BJ (cell line): ENCODE data around the gene HNMT. TPM values are rescaled to one million over a fixed set of nuclear protein-coding genes. Genes with fewer than 3 reads are reported as not detected.
A peak's percentile ranks its signal among the peaks of the same experiment; 100 is the strongest.

Experiments used
- CTCF ChIA-PET: fragments of 350-600 bp; formaldehyde crosslinking; extraction: SDS; loops from one replicate; lab custom pipeline; 2021; ENCODE audit warnings: antibody characterized with exemption, inconsistent platforms; lab: Yijun Ruan, JAX
- POLR2A ChIA-PET: fragments of 300-600 bp; sonication (Branson Sonifier 250); formaldehyde crosslinking; extraction: SDS; loops from one replicate; lab custom pipeline; 2021; ENCODE audit warnings: antibody characterized with exemption; lab: Charles Lee
- DNase-seq: peaks from one replicate; pipeline ENCODE4 v3.0.0-alpha.2; 2011; ENCODE audit warnings: low read depth
- H3K27me3 ChIP-seq: 2 replicates; pipeline ENCODE4 v1.6.0; 2011; ENCODE audit warnings: low read length; ENCODE audit not compliant: control insufficient read depth, insufficient read depth
- H3K36me3 ChIP-seq: 2 replicates; pipeline ENCODE4 v1.5.1; 2011; ENCODE audit warnings: low read length; ENCODE audit not compliant: control insufficient read depth, insufficient read depth
- H3K4me3 ChIP-seq: 2 replicates; pipeline ENCODE4 v1.5.1; 2011; ENCODE audit warnings: low read depth, mild to moderate bottlenecking, control low read depth, low read length
- polyA plus RNA-seq: library from polyadenylated mRNA; depleted of rRNA; stranded (reverse); fragments of >200 nt; gene quantifications from 2 replicates; pipeline ENCODE4 v1.2.3, GENCODE V29; 2011
- TF ChIP-seq, protein P1 (sequence below): IDR thresholded peaks from 2 replicates; pipeline ENCODE4 v1.5.1; 2011; ENCODE audit warnings: low read depth, mild to moderate bottlenecking, control low read depth, inconsistent platforms, low read length, moderate library complexity; ENCODE audit not compliant: insufficient read depth

HNMT gene
- polyA plus RNA-seq, 1 experiment, result 7.7 TPM

DNA sequence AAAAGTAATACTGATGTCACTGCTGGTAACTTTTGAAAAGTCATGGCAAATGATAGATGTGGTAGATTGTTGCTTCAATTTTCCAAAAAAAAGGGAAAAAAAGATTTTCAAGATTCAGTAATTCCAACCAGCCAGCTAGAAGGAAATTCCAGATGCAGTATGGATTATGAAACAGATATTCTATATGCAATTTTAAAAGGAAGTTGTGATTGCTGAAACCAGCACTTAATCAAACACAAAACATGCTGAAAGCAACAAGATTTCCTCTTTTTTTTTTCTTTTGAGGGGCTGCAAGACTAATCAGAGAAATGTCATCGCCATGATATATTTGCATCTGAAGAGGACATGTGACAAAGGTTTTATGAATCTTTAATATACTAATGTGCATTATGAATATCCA, 5.1 kb upstream of the HNMT start:
- TF ChIP-seq, protein P1, sequence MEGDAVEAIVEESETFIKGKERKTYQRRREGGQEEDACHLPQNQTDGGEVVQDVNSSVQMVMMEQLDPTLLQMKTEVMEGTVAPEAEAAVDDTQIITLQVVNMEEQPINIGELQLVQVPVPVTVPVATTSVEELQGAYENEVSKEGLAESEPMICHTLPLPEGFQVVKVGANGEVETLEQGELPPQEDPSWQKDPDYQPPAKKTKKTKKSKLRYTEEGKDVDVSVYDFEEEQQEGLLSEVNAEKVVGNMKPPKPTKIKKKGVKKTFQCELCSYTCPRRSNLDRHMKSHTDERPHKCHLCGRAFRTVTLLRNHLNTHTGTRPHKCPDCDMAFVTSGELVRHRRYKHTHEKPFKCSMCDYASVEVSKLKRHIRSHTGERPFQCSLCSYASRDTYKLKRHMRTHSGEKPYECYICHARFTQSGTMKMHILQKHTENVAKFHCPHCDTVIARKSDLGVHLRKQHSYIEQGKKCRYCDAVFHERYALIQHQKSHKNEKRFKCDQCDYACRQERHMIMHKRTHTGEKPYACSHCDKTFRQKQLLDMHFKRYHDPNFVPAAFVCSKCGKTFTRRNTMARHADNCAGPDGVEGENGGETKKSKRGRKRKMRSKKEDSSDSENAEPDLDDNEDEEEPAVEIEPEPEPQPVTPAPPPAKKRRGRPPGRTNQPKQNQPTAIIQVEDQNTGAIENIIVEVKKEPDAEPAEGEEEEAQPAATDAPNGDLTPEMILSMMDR, result no peak
- ChIA-PET CTCF (interaction anchor here (0.9 kb wide), 1 partner anchor 132 kb away, joined by 3 read pairs; no protein-coding TSS in a partner anchor), POLR2A (no interaction called here)
- Histone ChIP-seq H3K4me3 (no peak overlapping the region), H3K27me3 (no peaks in the 10 kb centered on the region), H3K36me3 (no peaks in the 10 kb centered on the region)
- no peak for DNase-seq

DNA sequence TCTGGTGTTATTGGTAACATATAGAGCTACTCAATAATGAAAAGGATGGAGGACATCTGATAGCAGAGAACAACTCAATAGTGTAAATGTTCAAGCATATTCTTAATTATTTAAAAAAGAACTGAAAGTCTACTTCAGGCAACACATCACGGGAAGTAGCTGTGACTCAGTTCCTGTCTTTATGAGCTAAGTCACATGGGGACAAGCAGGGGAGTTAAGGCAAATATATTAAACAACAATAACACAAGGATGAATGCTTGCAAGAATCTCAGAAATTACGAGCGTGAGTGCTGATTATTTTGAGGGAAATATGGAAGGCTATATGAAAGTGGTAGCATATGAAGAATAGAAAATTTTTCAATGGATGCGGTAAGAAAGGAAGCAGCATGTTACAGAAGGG, 4.0 kb upstream of the HNMT start:
- CTCF ChIA-PET, result interaction anchor here (0.9 kb wide), 1 partner anchor 131 kb away, joined by 3 read pairs; no protein-coding TSS in a partner anchor
- TF ChIP-seq, protein P1, result no peak
- Histone ChIP-seq H3K36me3 (no peaks in the 10 kb centered on the region), H3K4me3 (no peak overlapping the region), H3K27me3 (no peaks in the 10 kb centered on the region)
- POLR2A ChIA-PET, result no interaction called here
- no peak for DNase-seq

DNA sequence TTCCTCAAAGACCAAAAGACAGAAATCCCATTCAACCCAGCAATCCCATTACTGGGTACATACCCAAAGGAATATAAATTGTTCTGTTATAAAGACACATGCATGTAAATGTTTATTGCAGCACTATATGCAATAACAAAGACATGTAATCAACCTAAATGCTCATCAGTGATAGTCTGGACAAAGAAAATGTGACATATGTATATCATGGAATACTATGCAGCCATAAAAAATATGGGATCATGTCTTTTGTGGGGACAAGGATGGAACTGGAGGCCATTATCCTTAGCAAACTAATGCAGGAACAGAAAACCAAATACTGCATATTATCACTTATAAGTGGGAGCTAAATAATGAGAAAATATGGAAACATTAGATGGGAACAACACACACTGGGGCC, 2.7 kb upstream of the HNMT start:
- TF ChIP-seq, protein P1, result no peak
- Histone ChIP-seq H3K4me3 (no peak overlapping the region), H3K36me3 (no peaks in the 10 kb centered on the region), H3K27me3 (no peaks in the 10 kb centered on the region)
- POLR2A ChIA-PET, result no interaction called here
- DNase-seq, result no peak
- CTCF ChIA-PET, result no interaction called here

DNA sequence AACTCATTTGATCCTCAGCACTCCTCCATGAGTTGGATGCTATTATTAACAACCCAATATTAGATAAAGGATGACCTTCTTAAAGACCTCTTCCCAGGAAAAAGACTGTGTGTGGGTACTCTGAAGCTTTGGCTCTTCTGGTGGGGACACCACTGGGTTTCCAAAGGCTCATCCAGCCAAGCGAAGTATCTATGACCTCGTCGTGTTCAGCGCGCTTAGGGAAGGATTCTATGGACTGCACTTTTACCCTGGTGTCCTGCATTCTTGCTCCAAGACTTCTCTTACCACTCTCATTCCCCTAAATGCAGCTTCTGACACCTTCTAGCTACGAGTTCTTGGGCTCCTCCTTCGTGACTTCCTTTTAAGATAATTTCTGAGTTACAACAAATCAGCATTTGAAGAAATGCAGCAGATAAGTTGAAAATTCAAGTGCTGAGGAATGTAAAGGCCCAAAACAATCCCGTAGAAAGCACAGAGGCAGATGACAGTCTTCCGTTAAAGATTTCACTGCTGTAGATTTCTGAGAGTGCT, 673 bp upstream of the HNMT start:
- CTCF ChIA-PET, result interaction anchor here (1.5 to 3.6 kb wide), 2 partner anchors 16 to 127 kb away, joined by 5 to 11 read pairs; no protein-coding TSS in a partner anchor
- Histone ChIP-seq H3K27me3 (no peaks in the 10 kb centered on the region), H3K4me3 (peak overlapping the region; percentile 41; the same call in 1 of the 2 replicates), H3K36me3 (no peaks in the 10 kb centered on the region)
- POLR2A ChIA-PET, result interaction anchor here (0.6 to 0.7 kb wide), 5 partner anchors 12 to 401 kb away, joined by 3 to 9 read pairs (median 6); no protein-coding TSS in a partner anchor
- no peak for DNase-seq
- TF ChIP-seq, protein P1, result no peak

DNA sequence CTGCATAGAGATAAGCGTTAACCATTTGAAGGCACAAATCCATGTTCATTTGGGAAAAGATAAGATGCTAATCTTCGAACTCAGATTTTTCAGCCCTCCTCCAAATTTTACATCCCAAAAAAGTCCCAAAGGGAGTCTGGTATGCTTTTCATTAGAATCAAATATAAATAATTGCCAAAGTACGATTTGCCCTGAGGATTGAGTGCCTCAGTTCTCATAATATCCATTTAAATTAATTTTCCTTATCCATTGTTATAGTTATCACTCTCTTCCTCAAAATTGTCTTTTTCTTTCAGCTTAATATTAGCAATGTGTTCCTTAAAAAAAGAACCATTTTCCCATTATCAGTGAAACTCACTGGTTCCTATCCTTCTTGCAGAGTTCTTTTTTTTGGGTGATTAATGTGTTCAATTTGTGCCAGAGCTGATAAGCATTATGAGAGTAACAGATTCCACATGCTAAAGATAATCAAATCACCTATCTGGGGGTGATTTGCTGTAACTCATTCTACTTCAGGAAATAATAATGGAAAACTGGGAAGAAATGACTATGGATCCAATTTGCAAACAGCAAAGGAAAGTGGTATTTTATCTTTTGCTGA, 686 bp downstream of the HNMT start:
- no peak for DNase-seq
- TF ChIP-seq, protein P1, result no peak
- POLR2A ChIA-PET, result no interaction called here
- peak overlapping the region; percentile 41 for H3K4me3 ChIP-seq
- no peaks in the 10 kb centered on the region for H3K27me3 ChIP-seq
- CTCF ChIA-PET, result interaction anchor here (0.9 to 3.6 kb wide), 3 partner anchors 13 to 125 kb away, joined by 3 to 11 read pairs (median 3); no protein-coding TSS in a partner anchor
- H3K36me3 ChIP-seq, result no peaks in the 10 kb centered on the region
